Omental fat pad (tissue), 4 donors: ENCODE measurements around the gene THEM5. TPM values are rescaled to one million over a fixed set of nuclear protein-coding genes. Genes with fewer than 3 reads are reported as not detected.

ENCODE experiments used
- ATAC-seq: fragments of 150-250 bp; one replicate; pipeline ENCODE4 v1.9.1; 2016; ENCODE audit warnings: mild to moderate bottlenecking, moderate library complexity; ENCODE audit not compliant: low FRiP score
- DNase-seq: peaks from one replicate; pipeline ENCODE4 v3.0.0-alpha.2; 2019; ENCODE audit warnings: low spot score
- CTCF ChIP-seq, 3 donors: fragments of 450-650 bp; IDR thresholded peaks; one replicate each; pipeline ENCODE4 v1.5.1; 2016 to 2017; ENCODE audit warnings: antibody characterized with exemption in 3 of 3, mild to moderate bottlenecking in 3 of 3, moderate library complexity in 2 of 3
- total RNA-seq, 4 donors: library from RNA; depleted of rRNA; stranded (reverse); fragments of >200 nt; gene quantifications; one replicate each; pipeline ENCODE4 v1.1.0, GENCODE V29; 2016

The THEM5 gene
- total RNA-seq, 4 donors from 2014 or later: not detected

DNA sequence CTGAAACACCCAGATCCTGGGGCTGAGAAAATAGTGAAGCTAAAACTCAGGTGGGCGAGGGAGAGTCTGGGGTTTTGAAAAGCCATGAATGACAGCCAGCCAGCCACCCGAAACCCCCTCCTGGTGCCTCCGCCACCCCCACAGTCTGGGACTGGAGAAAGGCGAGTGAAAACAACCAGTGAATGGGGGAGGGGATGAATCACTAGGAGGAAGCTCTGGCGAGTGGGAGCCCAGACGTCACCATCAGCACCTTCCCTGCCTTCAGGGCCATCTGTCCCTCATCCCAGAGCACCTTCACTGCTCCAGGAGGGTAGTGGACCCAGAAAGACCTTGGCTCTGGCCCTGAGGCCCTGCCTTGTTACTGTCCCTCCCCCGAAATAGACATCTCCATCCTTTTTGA lies 31.1 kb downstream of the THEM5 start:
- no peak for DNase-seq
- no peak for TF ChIP-seq CTCF (IDR thresholded peaks at IDR 0.05)
- ATAC-seq: no peak

DNA sequence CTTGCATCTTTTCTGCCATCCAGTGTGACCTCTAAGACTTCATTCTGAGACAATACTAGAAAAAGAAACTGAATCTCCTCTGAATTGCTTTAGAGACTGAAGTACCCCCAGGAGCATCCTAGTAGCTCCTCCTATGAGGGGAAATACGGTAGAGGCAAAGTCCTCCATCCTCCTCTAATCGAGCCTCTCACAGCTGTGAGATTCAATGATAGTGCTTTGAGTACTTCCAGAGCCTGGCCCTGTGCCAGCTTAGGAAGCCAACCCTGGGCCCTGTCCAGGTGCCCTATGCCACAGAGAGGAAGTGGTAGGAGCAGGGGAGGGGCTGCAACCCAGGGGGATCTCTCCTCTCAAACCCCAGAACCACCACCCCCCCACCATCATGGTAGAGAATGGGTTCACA lies 32.6 kb downstream of the THEM5 start:
- TF ChIP-seq CTCF (IDR thresholded peaks at IDR 0.05): no peak
- ATAC-seq: no peak
- no peak for DNase-seq

GRCh38 chr1:151819976-151820623 lies 33.4 kb downstream of the THEM5 start:
- peak; percentile 82 for ATAC-seq
- DNase-seq: no peak
- no peak for TF ChIP-seq CTCF (IDR thresholded peaks at IDR 0.05)

- ATAC-seq (no peak), DNase-seq (no peak)
- no peak for TF ChIP-seq CTCF (IDR thresholded peaks at IDR 0.05)
These were observed 34.2 kb downstream of the THEM5 start for GRCh38 chr1:151819227-151819835.

DNA sequence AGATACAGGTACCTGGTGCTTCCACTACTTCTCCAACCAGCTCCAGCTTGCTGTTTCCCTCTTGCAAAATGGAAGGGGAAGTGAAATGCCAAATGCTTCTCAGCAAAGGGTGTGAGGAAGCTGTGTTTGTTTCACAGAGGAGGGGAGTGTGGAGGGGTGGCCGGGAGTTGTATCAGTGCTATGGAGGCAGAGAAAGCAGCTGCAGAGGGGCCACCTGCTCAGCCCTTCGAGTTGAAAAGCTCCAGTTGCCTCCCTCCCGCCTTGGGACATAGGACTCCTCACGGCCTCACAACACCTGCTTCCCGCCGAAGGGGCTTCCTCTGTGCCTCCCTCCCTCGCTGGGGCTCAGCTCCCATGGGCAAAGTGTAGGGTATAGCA lies 36.2 kb downstream of the THEM5 start:
- DNase-seq (no peak), ATAC-seq (no peak)
- no peak for TF ChIP-seq CTCF (IDR thresholded peaks at IDR 0.05)

DNA sequence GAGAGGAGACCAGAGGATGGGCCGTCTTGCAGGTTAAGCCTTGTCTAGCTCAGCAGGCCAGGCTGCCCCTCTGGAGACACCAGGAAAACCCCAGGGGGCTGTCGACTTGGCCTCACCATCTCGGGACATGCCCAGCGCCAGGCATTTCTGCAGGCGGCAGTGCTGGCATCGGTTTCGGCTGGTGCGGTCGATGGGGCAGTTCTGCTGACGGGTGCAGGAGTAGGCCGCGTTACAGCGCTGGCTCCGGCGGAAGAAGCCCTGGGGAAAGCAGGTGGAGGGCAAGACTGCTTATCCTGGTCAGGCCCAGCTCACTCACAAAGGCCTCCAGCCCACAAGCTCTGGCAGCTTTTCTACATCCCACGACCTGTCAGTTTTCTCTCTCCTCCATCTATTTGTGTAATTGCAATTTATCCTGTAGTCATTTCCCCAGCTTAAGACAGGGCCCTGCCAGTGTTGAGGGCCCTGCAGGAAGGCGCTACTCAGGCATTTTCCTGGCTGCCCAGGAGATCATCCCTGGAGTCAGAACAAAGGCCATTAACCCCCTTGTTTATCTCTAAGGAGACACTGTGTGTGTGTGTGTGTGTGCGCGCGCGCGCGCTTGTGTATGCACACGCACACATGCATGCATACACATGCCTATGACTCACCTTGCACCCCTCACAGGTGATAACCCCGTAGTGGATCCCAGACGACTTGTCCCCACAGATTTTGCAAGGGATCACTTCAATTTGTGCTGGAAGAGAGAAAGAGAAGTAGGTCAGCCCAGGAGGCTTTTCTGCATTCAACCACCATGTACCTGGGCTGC lies 36.8 kb downstream of the THEM5 start:
- DNase-seq (no peak), ATAC-seq (no peak)
- TF ChIP-seq CTCF (IDR thresholded peaks at IDR 0.05): no peak
